GM19238 (cell line): ENCODE measurements around the gene NOP9.
"Not testable (repeated sequence)": the region's sequence is repeated elsewhere in the genome, so short reads cannot be mapped to it uniquely, and the experiment has no call there.

Experiments used
- DNase-seq: peaks from one replicate; pipeline ENCODE4 v3.0.0; 2011; ENCODE audit warnings: low spot score; ENCODE audit not compliant: insufficient read length

NOP9 gene

GRCh38 chr14:24347134-24347533, 47.5 kb downstream of the NOP9 start:
- no peak for DNase-seq

DNA sequence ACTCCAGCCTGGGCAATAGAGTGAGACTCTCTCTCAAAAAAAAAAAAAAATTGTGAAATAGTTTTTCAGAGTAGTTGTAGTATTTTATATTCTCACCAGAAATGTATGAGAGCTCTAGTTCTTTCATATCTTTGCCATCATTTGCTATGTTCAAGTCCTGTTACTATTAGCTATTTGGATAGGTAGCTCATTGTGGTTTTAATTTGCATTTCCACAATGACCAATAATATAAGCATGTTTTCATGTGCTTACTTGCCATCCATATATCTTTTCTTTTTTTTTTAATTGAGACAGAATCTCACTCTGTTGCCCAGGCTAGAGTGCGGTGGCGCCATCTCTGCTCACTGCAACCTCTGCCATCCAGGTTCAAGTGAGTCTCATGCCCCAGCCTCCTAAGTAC, 48.5 kb downstream of the NOP9 start:
- no peak for DNase-seq

DNA sequence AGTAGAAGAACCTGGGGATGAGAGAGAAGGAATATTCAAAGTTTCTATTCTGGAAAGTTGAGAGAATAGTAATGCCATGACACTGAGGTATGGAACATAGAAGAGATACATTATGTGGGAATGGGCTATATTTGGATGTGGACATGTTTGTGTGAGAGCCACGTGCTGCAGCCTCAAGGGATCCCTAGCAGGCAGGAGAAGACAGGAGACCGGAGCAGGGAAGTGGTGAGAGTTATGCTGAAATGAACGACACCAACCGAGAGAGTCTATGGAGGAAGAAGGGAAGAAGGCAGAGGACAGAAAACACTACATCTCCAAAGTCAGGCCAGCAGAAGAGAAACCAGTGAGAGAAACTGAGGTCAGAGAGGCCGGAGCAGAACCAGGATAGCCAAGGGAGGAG, 50.1 kb downstream of the NOP9 start:
- no peak for DNase-seq

DNA sequence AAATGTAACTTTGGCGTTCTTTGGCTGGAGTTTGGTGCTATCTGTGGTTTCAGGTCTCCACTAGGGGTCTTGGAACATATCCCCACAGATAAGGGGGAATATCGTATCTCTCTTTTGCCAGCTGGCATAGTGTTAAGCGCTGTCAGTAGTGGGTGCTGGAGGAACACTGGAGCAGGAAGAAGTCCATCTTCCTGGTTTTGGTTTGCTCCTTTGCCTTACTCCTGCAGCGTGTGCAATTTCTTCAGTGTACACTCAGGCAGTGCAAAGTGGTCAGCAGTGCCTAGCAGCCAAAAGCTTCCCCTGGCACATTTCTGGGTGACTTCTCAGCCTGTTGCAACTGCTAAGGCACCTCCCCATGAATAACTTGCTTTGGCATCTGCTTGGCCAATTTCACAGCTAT, 51.9 kb downstream of the NOP9 start:
- DNase-seq: no peak

- no peak for DNase-seq
Observed at GRCh38 chr14:24353559-24354481, 54.2 kb downstream of the NOP9 start.

GRCh38 chr14:24354482-24354825, 54.8 kb downstream of the NOP9 start:
- DNase-seq: not testable (repeated sequence)

- DNase-seq: no peak
Observed at GRCh38 chr14:24355009-24355408, 55.4 kb downstream of the NOP9 start.

GRCh38 chr14:24356208-24356607, 56.6 kb downstream of the NOP9 start:
- DNase-seq: no peak
